Peyer's patch (tissue), 4 donors: ENCODE results near the gene B4GALT5. TPM values are rescaled to one million over a fixed set of nuclear protein-coding genes. Genes with fewer than 3 reads are reported as not detected.

Experiments used
- DNase-seq, 3 donors: peaks; one replicate each; pipeline ENCODE4 v3.0.0-alpha.2; 2017 to 2019
- H3K27ac ChIP-seq, 4 donors: fragments of 200-600 bp; sonication (generic); one replicate each; pipeline ENCODE4 v1.5.1; 2016 to 2019
- H3K27me3 ChIP-seq, 2 donors: fragments of 200-600 bp; sonication (generic); one replicate each; pipeline ENCODE4 v1.5.1; 2019
- H3K36me3 ChIP-seq, 3 donors: fragments of 200-600 bp; sonication (generic); one replicate each; pipeline ENCODE4 v1.5.1; 2016 to 2019
- H3K4me1 ChIP-seq, 4 donors: fragments of 200-600 bp; sonication (generic); one replicate each; pipeline ENCODE4 v1.5.1; 2016 to 2019
- H3K4me3 ChIP-seq, 4 donors: fragments of 200-600 bp; sonication (generic); 1 replicate in 3 of 4; 2 replicates in 1 of 4; pipeline ENCODE4 v1.5.1; 2016 to 2019; ENCODE audit warnings: mild to moderate bottlenecking in 1 of 4
- H3K9me3 ChIP-seq, 4 donors: fragments of 200-600 bp; sonication (generic); one replicate each; pipeline ENCODE4 v1.5.1; 2016 to 2019; ENCODE audit warnings: mild to moderate bottlenecking in 1 of 4
- CTCF ChIP-seq, 6 experiments: fragments of 450-650 bp in 4 of 6; fragments of 200-600 bp in 2 of 6; sonication (generic) in 1 of 6; IDR thresholded peaks; one replicate each; pipeline ENCODE4 v1.5.1; 2017 to 2019; ENCODE audit warnings: antibody characterized with exemption in 6 of 6, mild to moderate bottlenecking in 3 of 6, moderate library complexity in 1 of 6
- POLR2A ChIP-seq, 2 donors: fragments of 450-650 bp; IDR thresholded peaks; one replicate each; pipeline ENCODE4 v1.5.1; 2017; ENCODE audit warnings: antibody characterized with exemption in 2 of 2, mild to moderate bottlenecking in 2 of 2, moderate library complexity in 2 of 2
- total RNA-seq, 4 donors: library from RNA; depleted of rRNA; stranded (reverse); fragments of >200 nt; gene quantifications; one replicate each; pipeline ENCODE4 v1.1.0, GENCODE V29; 2016

Gene B4GALT5
- total RNA-seq, 4 donors from 2014 or later: 8.3 to 24.5 (median 19.3) TPM

- DNase-seq: no peak
- peaks cover 0 to 52% (median 0%) of the 10 kb centered on the region in 3 donors for H3K36me3 ChIP-seq
- no peaks in the 10 kb centered on the region for H3K9me3 ChIP-seq
- TF ChIP-seq POLR2A (IDR thresholded peaks at IDR 0.05) (no peak), CTCF (IDR thresholded peaks at IDR 0.05) (no peak)
- no peak overlapping the region for H3K4me3 ChIP-seq
- no peak overlapping the region for H3K27ac ChIP-seq
- H3K4me1 ChIP-seq: peaks cover 0 to 6% (median 0%) of the 10 kb centered on the region in 4 donors
- H3K27me3 ChIP-seq: no peaks in the 10 kb centered on the region
Measured at GRCh38 chr20:49634116-49634515, 79.6 kb downstream of the B4GALT5 start.

GRCh38 chr20:49633643-49634042 lies 80.0 kb downstream of the B4GALT5 start:
- peaks cover 0 to 52% (median 0%) of the 10 kb centered on the region in 3 donors for H3K36me3 ChIP-seq
- no peak overlapping the region for H3K27ac ChIP-seq
- H3K4me3 ChIP-seq: no peak overlapping the region
- TF ChIP-seq CTCF (IDR thresholded peaks at IDR 0.05): no peak
- no peak for TF ChIP-seq POLR2A (IDR thresholded peaks at IDR 0.05)
- peaks cover 0 to 6% (median 0%) of the 10 kb centered on the region in 4 donors for H3K4me1 ChIP-seq
- no peak for DNase-seq
- H3K9me3 ChIP-seq: no peaks in the 10 kb centered on the region
- H3K27me3 ChIP-seq: no peaks in the 10 kb centered on the region

GRCh38 chr20:49633023-49633422 lies 80.7 kb downstream of the B4GALT5 start:
- Histone ChIP-seq H3K27me3 (no peaks in the 10 kb centered on the region), H3K4me3 (no peak overlapping the region), H3K9me3 (no peaks in the 10 kb centered on the region), H3K27ac (no peak overlapping the region), H3K36me3 (peaks cover 0 to 45% (median 0%) of the 10 kb centered on the region in 3 donors), H3K4me1 (peaks cover 0 to 6% (median 0%) of the 10 kb centered on the region in 4 donors)
- no peak for DNase-seq
- TF ChIP-seq POLR2A (IDR thresholded peaks at IDR 0.05) (no peak), CTCF (IDR thresholded peaks at IDR 0.05) (no peak)

DNA sequence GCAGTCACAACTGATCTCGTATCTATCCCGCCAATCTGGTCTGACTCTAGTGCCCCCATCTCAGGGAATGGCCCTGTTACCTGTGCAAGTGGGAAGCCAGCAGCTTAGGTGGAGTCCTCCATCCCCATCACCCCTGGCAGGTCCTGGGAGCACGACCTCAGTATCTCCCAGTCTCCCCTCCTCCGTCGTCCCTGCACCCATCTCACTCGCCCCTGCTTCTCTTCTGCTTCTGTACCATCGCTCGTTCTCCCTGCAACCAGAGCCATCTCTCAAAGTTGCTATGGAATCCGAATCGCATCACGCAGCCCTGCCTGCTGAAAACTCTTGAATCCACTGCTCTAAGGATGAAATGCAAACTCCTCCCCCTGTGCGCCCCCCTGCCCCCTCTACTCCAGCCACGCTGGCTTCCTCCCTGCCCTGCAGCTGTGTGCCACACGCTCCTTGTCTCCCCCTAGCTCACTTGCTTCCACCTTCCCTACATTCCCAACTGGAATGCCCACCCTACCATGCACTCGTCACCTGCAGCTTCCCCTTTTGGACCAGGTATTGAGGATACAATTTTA lies 81.7 kb downstream of the B4GALT5 start:
- no peaks in the 10 kb centered on the region for H3K9me3 ChIP-seq
- peaks cover 0 to 6% (median 0%) of the 10 kb centered on the region in 4 donors for H3K4me1 ChIP-seq
- TF ChIP-seq CTCF (IDR thresholded peaks at IDR 0.05) (no peak), POLR2A (IDR thresholded peaks at IDR 0.05) (no peak)
- no peaks in the 10 kb centered on the region for H3K27me3 ChIP-seq
- no peak for DNase-seq
- H3K36me3 ChIP-seq: peaks cover 0 to 34% (median 0%) of the 10 kb centered on the region in 3 donors
- no peak overlapping the region for H3K4me3 ChIP-seq
- H3K27ac ChIP-seq: no peak overlapping the region

GRCh38 chr20:49631061-49631716 lies 82.5 kb downstream of the B4GALT5 start:
- TF ChIP-seq CTCF (IDR thresholded peaks at IDR 0.05): no peak
- TF ChIP-seq POLR2A (IDR thresholded peaks at IDR 0.05): no peak
- Histone ChIP-seq H3K36me3 (peaks cover 0 to 28% (median 0%) of the 10 kb centered on the region in 3 donors), H3K27me3 (no peaks in the 10 kb centered on the region), H3K4me1 (peaks cover 0 to 6% (median 0%) of the 10 kb centered on the region in 4 donors), H3K4me3 (no peak overlapping the region), H3K27ac (peak overlapping the region in 1 of 4 donors; percentile 5), H3K9me3 (no peaks in the 10 kb centered on the region)
- no peak for DNase-seq
